H1 (cell line): Measurements from ENCODE around the gene PAAF1. TPM values are rescaled to one million over a fixed set of nuclear protein-coding genes. Genes with fewer than 3 reads are reported as not detected.

Source experiments
- CTCF ChIP-seq, 3 experiments: IDR thresholded peaks; 1 replicate in 2 of 3; 2 replicates in 1 of 3; pipeline versions ENCODE4 v1.5.1 to v1.6.1; 2011; ENCODE audit warnings: low read length in 3 of 3, mild to moderate bottlenecking in 3 of 3, inconsistent platforms in 2 of 3, low read depth in 1 of 3, moderate library complexity in 1 of 3; ENCODE audit not compliant: insufficient read depth in 1 of 3; ENCODE audit errors: control extremely low read depth in 1 of 3
- E2F6 ChIP-seq: IDR thresholded peaks from 2 replicates; pipeline ENCODE4 v1.6.1; 2012; ENCODE audit warnings: inconsistent platforms
- EGR1 ChIP-seq: IDR thresholded peaks from 2 replicates; pipeline ENCODE4 v1.6.1; 2011; ENCODE audit warnings: low read depth, low read length, borderline replicate concordance
- NANOG ChIP-seq: IDR thresholded peaks from 2 replicates; pipeline ENCODE4 v1.6.1; 2011; ENCODE audit warnings: low read length, low read depth, mild to moderate bottlenecking, inconsistent platforms; ENCODE audit not compliant: insufficient read depth, poor library complexity, severe bottlenecking
- SP1 ChIP-seq: IDR thresholded peaks from 2 replicates; pipeline ENCODE4 v1.6.1; 2011; ENCODE audit warnings: low read depth, low read length
- SP4 ChIP-seq: IDR thresholded peaks from 2 replicates; pipeline ENCODE4 v1.6.1; 2012; ENCODE audit warnings: low read length, inconsistent platforms
- polyA plus RNA-seq, 7 experiments: library from polyadenylated mRNA; depleted of rRNA in 3 of 7; stranded (reverse) in 5 of 7; unstranded in 2 of 7; fragments of >200 nt in 5 of 7; fragments of 200-250 nt in 2 of 7; gene quantifications; 1 replicate in 5 of 7; 2 replicates in 1 of 7; 4 replicates in 1 of 7; pipeline versions ENCODE4 v1.2.1 to v1.2.3, GENCODE V29; 2011 to 2013; ENCODE audit warnings: missing spikeins in 2 of 7, mixed read lengths in 2 of 7
- total RNA-seq: library from RNA; stranded (reverse); fragmentation: NEBNext Ultra II Directional; extraction: Animal tissue kit (Norgen Biotek cat#: 25700); gene quantifications from 2 replicates; pipeline ENCODE4 v1.2.1, GENCODE V29; 2021

Gene PAAF1
- total and polyA plus RNA-seq, 2 of the 8 experiments (the other 6 are each of a cell fraction or from before 2014, with no cell fraction given), result 24.4 to 28.8 TPM

GRCh38 chr11:73830261-73830660 lies 46.5 kb upstream of the PAAF1 start (continued):
- TF ChIP-seq SP4 (no peak), SP1 (no peak), EGR1 (no peak), CTCF (IDR thresholded peaks at IDR 0.05; ENCODE audit: control extremely low read depth in 1 of 3, insufficient read depth in 1 of 3, low read depth in 1 of 3, low read length in 3 of 3) (no peak), E2F6 (no peak), NANOG (no peak)
